Activated CD8-positive, alpha-beta memory T cell treated with anti-CD3 and anti-CD28 coated beads for 24 hours (primary cell): ENCODE data around the gene USP35.
"Not testable (repeated sequence)": the region's sequence is repeated elsewhere in the genome, so short reads cannot be mapped to it uniquely, and the experiment has no call there.

Source experiments
- DNase-seq: peaks from one replicate; pipeline ENCODE4 v3.0.0-alpha.2; 2020

USP35 gene

GRCh38 chr11:78217650-78218541 is 29.2 kb downstream of the USP35 start:
- peak; percentile 47 for DNase-seq

DNA sequence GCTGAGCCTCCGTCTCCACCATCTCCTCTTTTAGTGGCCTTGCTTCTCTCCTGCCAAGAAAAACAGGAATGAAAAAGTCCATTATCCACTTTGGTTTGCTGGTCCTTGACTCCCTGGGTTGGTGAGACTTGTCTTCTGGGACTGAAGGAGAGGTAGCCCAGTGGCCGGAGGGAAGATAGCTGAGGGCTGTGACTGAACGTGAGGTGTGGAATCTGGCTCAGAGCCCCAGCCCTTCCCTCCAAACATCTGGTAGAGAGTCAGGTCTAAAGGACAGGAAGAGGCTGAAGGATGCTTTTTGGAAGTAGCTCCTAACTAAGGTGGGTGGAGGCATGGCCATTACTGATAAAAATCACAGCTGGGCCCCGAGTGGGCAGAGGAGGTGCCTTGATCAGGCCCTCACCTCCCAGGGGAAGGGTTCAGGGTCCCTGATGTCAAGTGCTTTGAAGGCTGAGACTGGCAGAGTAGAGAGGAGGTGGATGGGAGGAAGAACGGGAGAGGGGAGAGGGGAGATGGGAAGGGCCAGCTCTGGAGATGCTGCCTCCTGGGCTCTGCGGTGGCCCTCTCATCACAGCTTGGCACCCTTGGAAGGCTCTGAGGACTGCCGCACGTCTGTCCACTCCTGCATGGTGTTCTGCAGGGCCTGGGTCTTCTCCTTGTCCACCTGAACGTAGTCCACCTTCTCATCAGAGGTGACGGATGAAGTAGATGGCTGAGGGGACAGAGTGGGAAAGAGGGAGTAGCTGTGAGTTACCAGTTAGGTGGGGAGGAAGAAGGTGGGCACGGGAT is 30.2 kb downstream of the USP35 start:
- peak; percentile 47 for DNase-seq

DNA sequence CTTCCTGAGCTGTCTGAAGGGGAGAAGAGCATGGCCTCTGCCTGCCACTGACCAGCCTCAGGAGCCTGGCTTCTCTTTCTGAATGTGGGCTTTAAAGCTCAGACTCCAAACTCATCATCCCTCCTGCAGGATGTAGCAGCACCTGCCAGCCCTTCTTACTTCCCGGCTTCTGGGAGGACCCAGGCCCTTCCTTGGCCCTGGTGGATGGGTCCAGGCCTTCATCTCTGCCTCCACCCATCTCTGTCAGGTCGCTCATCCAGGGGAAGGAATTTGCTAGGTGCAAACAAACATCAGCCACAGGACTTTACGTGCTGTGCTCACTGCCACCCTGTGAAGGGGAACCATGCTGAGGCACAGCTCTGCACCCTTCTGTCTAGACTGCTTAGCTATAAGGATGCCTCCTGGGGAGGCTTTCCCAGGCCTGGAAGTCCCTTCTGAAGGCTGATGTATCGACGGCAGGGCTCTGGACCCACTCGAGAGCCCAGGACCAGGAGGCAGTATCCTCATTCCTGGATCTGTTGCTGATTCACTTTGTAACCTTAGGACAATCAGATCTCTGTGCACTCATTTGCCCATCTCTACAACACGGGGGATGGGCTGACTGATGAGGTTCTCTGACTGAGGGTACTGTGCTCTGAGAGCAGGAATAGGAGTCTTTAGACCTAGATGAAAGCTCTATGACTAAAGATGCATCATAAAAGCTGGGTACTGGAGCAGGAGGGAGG is 30.9 kb downstream of the USP35 start:
- peak; percentile 40 for DNase-seq

GRCh38 chr11:78220218-78221157 is 31.8 kb downstream of the USP35 start:
- peak; percentile 53 for DNase-seq

DNA sequence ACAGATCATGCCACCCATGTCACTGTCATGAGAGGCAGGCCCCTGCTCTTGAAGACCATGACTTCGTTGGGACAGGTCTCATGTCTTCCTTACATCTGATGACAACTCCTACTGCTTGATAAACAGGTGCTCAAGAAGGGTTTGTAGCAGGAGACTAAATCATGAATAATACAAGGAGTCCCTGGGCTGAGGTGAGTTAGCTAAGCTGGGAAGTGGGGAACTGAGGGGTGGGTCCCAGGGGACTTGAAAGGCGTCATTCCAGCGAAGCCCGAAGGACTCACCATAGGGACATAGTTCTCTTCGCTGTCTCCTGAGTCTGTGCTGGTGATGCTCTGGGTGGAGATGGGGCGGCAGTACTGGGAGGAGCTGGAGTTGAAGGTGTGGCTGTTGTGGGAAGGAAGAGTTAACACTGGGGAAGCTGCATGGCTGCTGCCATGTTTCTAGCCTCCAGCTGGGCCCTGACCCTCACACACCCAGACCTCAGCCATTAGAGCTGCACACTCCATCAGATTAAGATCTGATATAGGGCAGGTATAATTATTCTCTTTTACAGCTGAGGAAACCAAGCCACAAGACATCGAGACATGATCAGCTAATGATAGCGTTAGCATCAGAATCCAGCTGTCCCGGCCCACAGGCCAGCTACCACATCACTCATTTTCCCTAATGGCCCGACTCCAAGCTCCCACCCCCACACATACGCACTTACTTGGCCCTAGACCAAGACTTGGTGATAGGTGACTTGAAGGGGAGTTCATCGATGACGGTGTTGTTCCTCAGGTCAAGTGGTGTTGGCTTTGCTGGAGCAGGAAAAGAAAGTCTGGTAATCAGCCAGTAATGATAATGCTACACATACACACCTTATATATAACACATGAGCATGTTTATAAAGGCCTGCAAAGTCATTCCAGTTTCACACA is 32.9 kb downstream of the USP35 start:
- DNase-seq, result peak; percentile 43

DNA sequence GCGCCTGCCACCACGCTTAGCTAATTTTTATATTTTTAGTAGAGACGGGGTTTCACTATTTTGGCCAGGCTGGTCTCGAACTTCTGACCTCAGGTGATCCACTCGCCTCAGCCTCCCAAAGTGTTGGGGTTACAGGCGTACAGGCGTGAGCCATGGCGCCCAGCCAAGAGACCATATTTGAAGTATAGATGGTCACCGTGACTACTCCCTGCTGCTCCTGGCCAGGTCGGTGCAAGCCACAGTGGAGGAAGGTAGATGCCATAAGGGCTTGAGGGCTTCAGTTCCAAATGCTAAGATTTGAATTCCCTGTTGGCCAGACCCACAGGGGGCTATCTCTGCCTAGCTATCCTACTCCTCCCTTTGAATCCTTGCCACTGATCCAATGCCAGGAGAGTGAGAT is 34.0 kb downstream of the USP35 start:
- peak; percentile 21 for DNase-seq

GRCh38 chr11:78223320-78223954 is 34.7 kb downstream of the USP35 start:
- peak; percentile 21 for DNase-seq

DNA sequence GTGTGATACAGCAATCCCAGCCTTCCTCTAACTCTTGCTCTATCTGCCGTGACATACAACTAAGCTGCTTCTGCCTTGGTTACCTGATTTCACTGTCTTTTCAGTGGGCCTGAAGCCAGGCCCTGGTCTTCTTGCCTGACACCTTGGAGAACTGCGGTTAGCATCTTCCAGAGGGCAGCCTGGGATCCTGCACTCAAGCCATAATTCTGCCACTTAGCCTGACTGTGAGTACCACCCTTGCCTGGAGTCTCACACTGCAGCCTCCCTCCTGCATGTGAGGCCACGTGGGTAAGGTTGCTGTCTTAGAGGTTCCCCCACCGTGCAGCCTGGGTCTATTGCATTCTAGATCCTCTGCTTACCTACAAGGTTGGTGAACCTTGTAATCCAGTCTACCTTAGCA is 35.8 kb downstream of the USP35 start:
- DNase-seq, result peak; percentile 43

DNA sequence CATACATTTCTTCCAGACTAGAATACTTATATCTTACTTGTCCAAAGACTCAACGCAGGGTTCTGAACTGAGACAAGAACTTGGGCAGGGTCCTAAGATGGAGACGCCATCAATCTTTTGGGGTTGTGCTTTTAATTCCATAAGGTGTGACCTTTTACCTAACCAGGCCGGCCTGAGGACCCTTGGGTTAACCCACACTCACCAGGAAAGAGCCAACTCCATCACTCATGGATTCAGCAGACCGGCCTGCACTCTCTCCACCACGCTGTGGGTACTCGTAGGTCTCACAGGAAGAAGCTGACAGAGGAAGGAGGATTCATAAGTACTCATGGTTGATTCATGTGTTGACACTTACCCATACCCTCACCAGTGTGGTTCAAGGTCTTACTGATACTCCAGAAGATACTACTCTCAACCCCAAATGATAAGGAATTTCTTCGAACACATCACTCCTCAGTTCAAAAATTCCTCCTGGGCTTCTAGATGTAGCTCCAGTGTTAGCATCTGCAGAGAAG is 36.2 kb downstream of the USP35 start:
- peak; percentile 32 for DNase-seq

GRCh38 chr11:78226684-78227680 is 38.3 kb downstream of the USP35 start:
- DNase-seq, result no peak

- DNase-seq, result no peak
Measured at GRCh38 chr11:78227921-78228320, 39.2 kb downstream of the USP35 start.

DNA sequence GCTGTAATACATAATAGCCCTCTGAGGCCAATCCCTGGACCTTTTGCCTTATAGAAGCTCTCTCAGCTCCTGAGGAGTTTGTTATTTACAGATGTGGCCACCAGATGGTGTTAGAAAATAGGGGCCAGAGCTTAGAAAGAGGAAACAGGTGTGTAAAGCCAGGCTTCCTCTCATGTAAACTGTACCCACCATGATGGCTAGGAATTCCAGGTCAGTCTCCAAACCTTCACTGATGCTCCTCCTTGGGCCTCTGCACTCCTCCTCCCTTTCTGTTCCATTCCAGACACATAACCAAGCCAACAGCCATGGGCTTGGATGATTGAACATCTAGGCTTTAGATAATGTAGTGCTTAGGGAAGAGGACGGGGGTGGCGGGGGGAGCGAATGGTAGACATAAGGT is 39.7 kb downstream of the USP35 start:
- no peak for DNase-seq

DNA sequence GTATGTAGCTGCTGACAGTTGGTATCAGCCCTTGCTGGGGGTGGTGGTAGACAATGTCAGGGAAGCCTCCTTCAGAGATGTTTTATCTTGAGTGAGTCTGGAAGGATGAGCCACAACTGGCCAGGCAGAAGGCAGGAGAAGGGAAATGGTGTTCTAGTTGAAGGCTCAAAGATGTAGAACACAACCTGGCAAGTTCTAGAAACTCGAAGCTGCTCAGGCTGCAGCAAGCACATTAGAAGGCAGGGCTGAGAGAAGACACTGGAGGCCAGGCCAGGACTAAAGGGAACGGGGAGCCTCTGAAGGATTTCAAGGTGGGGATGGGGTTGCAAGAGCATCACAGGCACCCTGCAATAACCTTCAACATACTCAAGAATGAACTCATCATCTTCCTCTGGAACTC is 40.4 kb downstream of the USP35 start:
- DNase-seq, result no peak

DNA sequence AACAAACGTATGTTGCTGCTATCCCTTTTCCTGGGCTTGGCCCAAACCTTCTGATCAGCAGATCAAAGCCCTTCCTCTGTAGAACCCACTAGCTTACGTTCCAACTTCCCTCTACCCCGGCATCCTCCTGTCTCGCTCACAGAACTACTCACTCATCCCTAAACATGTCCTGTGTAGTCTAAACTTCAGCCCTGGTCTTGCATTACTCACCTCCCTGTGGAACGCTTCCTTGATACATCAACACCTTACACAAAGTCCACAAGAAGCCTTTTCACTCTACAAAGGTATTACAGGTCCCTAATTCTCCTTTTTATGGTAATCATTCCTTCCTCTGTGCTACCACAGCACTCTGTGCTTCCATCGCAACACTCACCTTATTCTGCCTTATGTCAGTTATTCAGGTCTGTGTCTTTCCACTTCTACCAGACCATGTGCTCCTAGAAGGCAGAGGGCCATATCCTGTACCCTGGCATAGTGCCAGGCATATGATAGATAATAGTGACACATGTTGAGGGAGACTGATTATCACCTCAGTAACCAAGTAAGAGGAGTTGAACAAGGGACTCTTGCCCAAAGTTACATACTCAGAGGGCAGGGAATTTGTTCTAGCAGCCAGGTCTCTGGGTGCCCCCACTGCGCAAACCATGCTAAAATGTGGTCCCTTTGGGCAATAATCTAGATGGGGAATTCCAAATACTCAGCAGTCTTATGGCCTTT is 41.6 kb downstream of the USP35 start:
- DNase-seq, result no peak

GRCh38 chr11:78231962-78232501 is 43.3 kb downstream of the USP35 start:
- DNase-seq, result no peak

DNA sequence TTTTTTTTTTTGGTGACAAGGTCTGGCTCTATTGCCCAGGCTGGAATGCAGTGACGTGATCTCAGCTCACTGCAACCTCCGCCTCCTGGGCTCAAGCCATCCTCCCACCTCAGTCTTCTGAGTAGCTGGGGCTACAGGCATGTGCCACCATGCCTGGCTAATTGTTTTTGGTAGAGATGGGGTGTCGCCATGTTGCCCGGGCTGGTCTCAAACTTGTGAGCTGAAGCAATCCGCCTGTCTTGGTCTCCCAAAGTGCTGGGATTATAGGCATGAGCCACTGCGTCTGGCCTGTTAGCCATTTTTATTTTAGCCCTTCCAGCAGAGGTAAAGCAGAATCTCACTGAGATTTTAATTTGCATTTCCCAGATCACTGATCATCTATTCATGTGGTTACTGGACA is 44.3 kb downstream of the USP35 start:
- DNase-seq, result not testable (repeated sequence)

DNA sequence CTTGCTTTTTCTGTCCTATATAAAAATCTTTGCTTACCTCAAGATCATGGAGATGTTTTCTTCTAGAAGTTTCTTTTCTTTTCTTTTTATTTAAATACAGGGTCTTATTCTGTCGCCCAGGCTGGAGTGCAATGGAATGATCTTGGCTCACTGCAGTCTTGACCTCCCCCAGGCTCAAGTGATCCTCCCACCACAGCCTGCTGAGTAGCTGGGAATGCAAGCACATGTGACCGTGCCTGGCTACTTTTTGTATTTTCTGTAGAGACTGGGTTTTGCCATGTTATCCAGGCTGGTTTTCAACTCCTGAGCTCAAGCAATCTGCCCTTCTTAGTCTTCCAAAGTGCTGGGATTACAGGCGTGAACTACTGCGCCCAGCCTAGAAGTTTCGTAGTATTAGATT is 45.3 kb downstream of the USP35 start:
- DNase-seq, result no peak
